BE2C (cell line): ENCODE results near the gene LDLRAD3.
"Not testable (repeated sequence)": the region's sequence is repeated elsewhere in the genome, so short reads cannot be mapped to it uniquely, and the experiment has no call there.

ENCODE experiments used
- DNase-seq: peaks from one replicate; pipeline ENCODE4 v3.0.0-alpha.2; 2020
- H3K27me3 ChIP-seq: fragments of 250-450 bp; sonication (Bioruptor Pico); 2 replicates; pipeline ENCODE4 v1.5.1; 2020; ENCODE audit warnings: mild to moderate bottlenecking
- H3K36me3 ChIP-seq: fragments of 250-450 bp; sonication (Bioruptor Pico); 2 replicates; pipeline ENCODE4 v1.5.1; 2020; ENCODE audit warnings: mild to moderate bottlenecking
- H3K4me1 ChIP-seq: fragments of 250-450 bp; sonication (Bioruptor Pico); 2 replicates; pipeline ENCODE4 v1.5.1; 2020
- H3K4me3 ChIP-seq: 2 replicates; pipeline ENCODE4 v1.5.1; 2011; ENCODE audit warnings: low read depth, low read length
- H3K9me3 ChIP-seq: fragments of 250-450 bp; sonication (Bioruptor Pico); 2 replicates; pipeline ENCODE4 v1.5.1; 2020
- CTCF ChIP-seq: IDR thresholded peaks from 2 replicates; pipeline ENCODE4 v1.5.1; 2012; ENCODE audit warnings: mild to moderate bottlenecking, low read depth, low read length

Gene LDLRAD3

GRCh38 chr11:36012455-36012854 is 68.6 kb downstream of the LDLRAD3 start:
- Histone ChIP-seq H3K4me3 (no peak overlapping the region), H3K27me3 (no peaks in the 10 kb centered on the region), H3K4me1 (peaks cover 3% of the 10 kb centered on the region), H3K36me3 (no peaks in the 10 kb centered on the region), H3K9me3 (no peaks in the 10 kb centered on the region)
- no peak for TF ChIP-seq CTCF
- no peak for DNase-seq

- DNase-seq, result no peak
- H3K27me3 ChIP-seq, result no peaks in the 10 kb centered on the region
- H3K4me3 ChIP-seq, result no peak overlapping the region
- no peaks in the 10 kb centered on the region for H3K9me3 ChIP-seq
- H3K4me1 ChIP-seq, result peaks cover 3% of the 10 kb centered on the region
- TF ChIP-seq CTCF, result no peak
- H3K36me3 ChIP-seq, result no peaks in the 10 kb centered on the region
Observed at GRCh38 chr11:36012979-36013378, 69.1 kb downstream of the LDLRAD3 start.

GRCh38 chr11:36013446-36013845 is 69.6 kb downstream of the LDLRAD3 start:
- H3K27me3 ChIP-seq, H3K9me3 ChIP-seq, H3K4me1 ChIP-seq, H3K4me3 ChIP-seq, DNase-seq, H3K36me3 ChIP-seq: not testable (repeated sequence)

GRCh38 chr11:36013950-36014897 is 70.4 kb downstream of the LDLRAD3 start:
- H3K36me3 ChIP-seq, result no peaks in the 10 kb centered on the region
- peaks cover 3% of the 10 kb centered on the region for H3K4me1 ChIP-seq
- TF ChIP-seq CTCF, result no peak
- H3K27me3 ChIP-seq, result no peaks in the 10 kb centered on the region
- H3K9me3 ChIP-seq, result no peaks in the 10 kb centered on the region
- DNase-seq, result no peak
- no peak overlapping the region for H3K4me3 ChIP-seq

- Histone ChIP-seq H3K4me3 (no peak overlapping the region), H3K4me1 (peaks cover 3% of the 10 kb centered on the region), H3K27me3 (no peaks in the 10 kb centered on the region), H3K9me3 (no peaks in the 10 kb centered on the region), H3K36me3 (no peaks in the 10 kb centered on the region)
- no peak for TF ChIP-seq CTCF
- DNase-seq, result no peak
Observed at GRCh38 chr11:36014898-36015665, 71.2 kb downstream of the LDLRAD3 start.

GRCh38 chr11:36015799-36016198 is 71.9 kb downstream of the LDLRAD3 start:
- Histone ChIP-seq H3K27me3 (no peaks in the 10 kb centered on the region), H3K36me3 (no peaks in the 10 kb centered on the region), H3K9me3 (no peaks in the 10 kb centered on the region), H3K4me1 (peaks cover 3% of the 10 kb centered on the region), H3K4me3 (no peak overlapping the region)
- no peak for DNase-seq
- TF ChIP-seq CTCF, result no peak
